GM18519 (cell line): ENCODE data around the gene PHAF1.

Source experiments
- ATAC-seq: cut with Tn5 transposase; IDR thresholded peaks from one replicate; pipeline ENCODE4 v1.9.1; 2021; ENCODE audit warnings: mild to moderate bottlenecking, moderate library complexity; ENCODE audit not compliant: unreplicated experiment, low FRiP score

Gene PHAF1

DNA sequence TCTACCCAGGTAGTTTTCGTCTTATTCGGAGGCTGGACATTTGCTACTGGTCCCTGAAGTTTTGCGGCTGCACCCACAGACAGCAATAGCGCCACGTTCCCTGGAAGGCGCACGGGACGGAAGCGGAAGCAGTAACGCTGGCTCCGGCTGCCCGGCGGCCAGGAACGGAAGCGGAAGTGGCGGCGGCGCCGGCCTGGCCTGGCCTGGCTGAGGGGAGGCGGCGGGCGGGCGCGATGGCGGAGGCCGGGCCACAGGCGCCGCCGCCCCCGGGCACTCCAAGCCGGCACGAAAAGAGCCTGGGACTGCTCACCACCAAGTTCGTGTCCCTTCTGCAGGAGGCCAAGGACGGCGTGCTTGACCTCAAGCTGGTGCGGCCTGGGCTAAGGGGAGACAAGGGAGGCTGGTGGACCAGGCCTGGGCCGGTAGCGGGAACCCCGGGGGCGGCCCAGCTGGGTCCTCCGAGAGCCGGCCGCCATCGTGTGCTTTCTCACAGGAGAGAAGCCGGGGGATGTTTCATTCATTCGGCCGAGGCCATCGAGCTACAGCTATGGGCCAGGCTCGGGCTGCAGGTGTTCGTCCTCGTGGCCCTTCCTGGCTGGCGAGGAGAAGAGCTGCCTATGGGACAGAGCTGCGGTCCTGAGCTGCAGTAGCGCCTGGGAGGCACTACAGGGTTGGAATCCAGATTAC, 82.4 kb downstream of the PHAF1 start, which contains the start of gene E2F4:
Gene E2F4, plus strand, starts transcription at position 161 of the 687 bp plus-strand sequence. Its CDS starts 73 bp downstream, at position 234.
- peak; percentile 68 for ATAC-seq

DNA sequence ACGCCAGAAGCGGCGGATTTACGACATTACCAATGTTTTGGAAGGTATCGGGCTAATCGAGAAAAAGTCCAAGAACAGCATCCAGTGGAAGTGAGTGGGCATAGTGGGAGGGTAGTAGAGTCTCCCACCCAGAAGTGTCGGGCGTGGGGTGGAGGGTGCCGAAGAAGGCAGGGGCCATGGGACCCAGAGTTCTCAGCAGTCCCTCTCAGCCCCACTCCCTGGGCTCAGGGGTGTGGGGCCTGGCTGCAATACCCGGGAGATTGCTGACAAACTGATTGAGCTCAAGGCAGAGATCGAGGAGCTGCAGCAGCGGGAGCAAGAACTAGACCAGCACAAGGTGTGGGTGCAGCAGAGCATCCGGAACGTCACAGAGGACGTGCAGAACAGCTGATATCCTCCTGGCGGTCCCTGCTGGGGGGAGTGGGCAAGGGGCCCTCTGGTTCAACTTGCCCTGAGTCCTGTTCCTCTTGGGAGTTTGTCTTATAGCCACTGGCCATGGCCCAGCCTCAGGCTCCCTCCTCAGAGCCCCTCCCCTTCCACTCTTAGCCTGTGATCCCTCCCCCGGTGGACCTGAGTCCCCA, 83.1 kb downstream of the PHAF1 start:
- no peak for ATAC-seq

DNA sequence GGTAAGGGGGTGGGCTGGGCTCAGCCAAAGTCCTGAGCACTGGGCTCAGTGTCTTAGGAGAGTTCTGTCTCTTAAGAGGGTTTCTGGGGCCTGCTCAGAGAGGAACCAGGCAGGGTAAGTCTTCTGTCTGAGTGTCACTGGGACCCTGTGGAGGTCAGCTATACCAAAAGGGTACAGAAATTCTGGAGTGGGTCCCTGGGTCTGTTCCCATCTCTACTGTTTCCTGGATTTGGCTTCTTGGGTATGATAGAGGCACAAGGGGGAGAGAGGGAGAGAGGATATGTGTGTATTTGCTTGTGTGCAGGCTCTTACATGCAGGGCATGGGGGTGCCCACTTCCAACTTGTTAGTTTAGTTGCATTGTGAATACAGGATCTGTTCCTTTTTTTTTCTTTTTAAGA, 83.8 kb downstream of the PHAF1 start:
- no peak for ATAC-seq

DNA sequence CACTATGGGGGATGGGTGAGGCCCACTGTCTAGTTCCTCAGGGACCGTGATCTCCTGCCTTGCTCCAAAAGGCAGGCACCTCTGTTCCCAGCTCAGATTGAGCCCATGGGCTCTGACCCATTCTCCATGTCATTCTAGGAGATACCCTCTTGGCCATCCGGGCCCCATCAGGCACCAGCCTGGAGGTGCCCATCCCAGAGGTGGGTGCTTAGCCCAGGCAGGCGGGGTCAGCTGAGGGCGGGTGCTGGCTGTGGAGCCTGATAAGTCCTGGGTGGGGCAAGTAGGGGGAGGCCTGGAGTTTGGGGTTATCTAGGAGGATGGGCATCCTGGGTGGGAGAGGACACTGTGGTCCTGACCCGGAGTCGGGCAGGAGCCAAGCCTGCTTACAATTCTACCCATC, 84.5 kb downstream of the PHAF1 start:
- no peak for ATAC-seq

GRCh38 chr16:67195676-67196075, 85.9 kb downstream of the PHAF1 start:
- ATAC-seq: no peak

DNA sequence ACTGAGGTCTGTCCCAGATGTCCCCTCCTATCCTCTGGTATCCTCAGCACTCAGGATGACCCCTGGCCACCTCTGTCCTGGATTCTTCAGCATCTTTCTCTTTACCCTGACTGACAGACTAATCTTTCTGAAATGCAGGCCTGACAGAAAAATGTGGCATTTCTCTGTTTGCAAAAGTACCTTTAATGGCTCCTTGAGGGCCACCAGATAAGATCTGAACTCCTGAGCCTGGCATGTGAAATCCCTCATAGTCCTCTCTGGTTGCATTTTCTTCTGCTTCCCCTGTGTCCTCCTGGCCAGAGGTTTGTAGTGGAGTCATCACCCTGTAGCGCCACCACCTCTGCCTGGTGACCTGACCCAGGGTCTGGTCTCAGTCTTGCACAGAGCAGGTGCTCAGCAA, 87.1 kb downstream of the PHAF1 start:
- no peak for ATAC-seq

GRCh38 chr16:67197704-67198103, 88.0 kb downstream of the PHAF1 start:
- ATAC-seq: no peak
